GM12878 (cell line): ENCODE measurements around the gene GKN2. TPM values are rescaled to one million over a fixed set of nuclear protein-coding genes. Genes with fewer than 3 reads are reported as not detected.

Experiments used
- ATAC-seq: fragments of 200-7000 bp; cut with Tn5 transposase; 3 replicates; pipeline ENCODE4 v1.9.1; 2020; ENCODE audit warnings: mild to moderate bottlenecking, moderate library complexity
- BruUV-seq: library from RNA; stranded (reverse); fragments of 400-500 nt; replicated peaks from 2 replicates; lab custom pipeline; 2021; lab: Mats Ljungman, UMichigan
- CTCF ChIA-PET: fragments of 300-600 bp; sonication (Branson Sonifier 250); formaldehyde crosslinking; extraction: SDS; loops from one replicate; lab custom pipeline; 2021; ENCODE audit warnings: inconsistent platforms; lab: Yijun Ruan, JAX
- POLR2A ChIA-PET: fragments of 350-600 bp; formaldehyde crosslinking; extraction: SDS; loops from one replicate; lab custom pipeline; 2021; ENCODE audit warnings: inconsistent platforms; lab: Charles Lee
- RAD21 ChIA-PET: fragments of 300-600 bp; sonication (Branson Sonifier 250); formaldehyde crosslinking; loops from one replicate; lab custom pipeline; 2023; ENCODE audit warnings: antibody characterized with exemption; ENCODE audit not compliant: unreplicated experiment; lab: Charles Lee
- SMC1A ChIA-PET: fragments of 300-600 bp; sonication (Branson Sonifier 250); formaldehyde crosslinking; loops from one replicate; lab custom pipeline; 2023; ENCODE audit not compliant: unreplicated experiment, uncharacterized antibody; lab: Charles Lee
- DNase-seq: peaks from one replicate; pipeline ENCODE4 v3.0.0-alpha.2; 2011; ENCODE audit warnings: low read depth, low spot score
- FAIRE-seq: peaks from 3 replicates; lab custom pipeline; 2011; peaks lifted over from hg19 to GRCh38; lab: Jason Lieb, UNC
- H2AFZ ChIP-seq: 2 replicates; pipeline ENCODE4 v1.6.0; 2011; ENCODE audit warnings: low read depth, low read length, control low read depth; ENCODE audit not compliant: control insufficient read depth
- H3K27ac ChIP-seq: 2 replicates; pipeline ENCODE4 v1.5.1; 2011; ENCODE audit warnings: control low read depth; ENCODE audit not compliant: control insufficient read depth, insufficient read depth
- H3K27me3 ChIP-seq, 2 experiments: replicated peaks in 1 of 2; 2 replicates each; pipeline versions ENCODE4 v1.6.0 to v1.6.1; 2011; ENCODE audit warnings: low read length in 1 of 2; ENCODE audit not compliant: control insufficient read depth in 2 of 2, insufficient read depth in 2 of 2
- H3K36me3 ChIP-seq, 2 experiments: 2 replicates each; pipeline ENCODE4 v1.5.1; 2011; ENCODE audit warnings: low read length in 1 of 2; ENCODE audit not compliant: control insufficient read depth in 2 of 2, insufficient read depth in 2 of 2
- H3K4me1 ChIP-seq: 2 replicates; pipeline ENCODE4 v1.6.1; 2011; ENCODE audit warnings: mild to moderate bottlenecking, low read length, moderate library complexity, mixed read lengths; ENCODE audit not compliant: control insufficient read depth, insufficient read depth
- H3K4me2 ChIP-seq: 2 replicates; pipeline ENCODE4 v1.6.0; 2011; ENCODE audit warnings: control low read depth; ENCODE audit not compliant: control insufficient read depth, insufficient read depth
- H3K4me3 ChIP-seq: fragments of 200-600 bp; sonication (generic); 2 replicates; pipeline ENCODE4 v1.5.1; 2016
- H3K79me2 ChIP-seq: 2 replicates; pipeline ENCODE4 v1.6.0; 2011; ENCODE audit warnings: low read length; ENCODE audit not compliant: control insufficient read depth, insufficient read depth
- H3K9ac ChIP-seq: 2 replicates; pipeline ENCODE4 v1.8.0; 2011; ENCODE audit warnings: low read length, control low read depth, mixed read lengths; ENCODE audit not compliant: control insufficient read depth, insufficient read depth
- H3K9me3 ChIP-seq: replicated peaks from 3 replicates; pipeline ENCODE4 v1.5.1; 2011; ENCODE audit warnings: mild to moderate bottlenecking, low read length; ENCODE audit not compliant: control insufficient read depth, insufficient read depth
- H4K20me1 ChIP-seq: 2 replicates; pipeline ENCODE4 v1.6.0; 2011; ENCODE audit not compliant: control insufficient read depth, insufficient read depth
- ATF7 ChIP-seq: fragments of 450-650 bp; IDR thresholded peaks from 2 replicates; pipeline ENCODE4 v1.6.1; 2016; ENCODE audit warnings: low read depth, mild to moderate bottlenecking
- EP300 ChIP-seq, 2 experiments: fragments of 150-350 bp in 1 of 2; IDR thresholded peaks; 2 replicates each; pipeline ENCODE4 v1.6.1; 2011 to 2012; ENCODE audit warnings: low read depth in 2 of 2, low read length in 2 of 2, borderline replicate concordance in 1 of 2, improper control_type of control experiment in 1 of 2, inconsistent platforms in 1 of 2; ENCODE audit not compliant: control insufficient read depth in 1 of 2
- FOS ChIP-seq: IDR thresholded peaks from 3 replicates; pipeline ENCODE4 v1.6.1; 2011; ENCODE audit warnings: borderline replicate concordance; ENCODE audit not compliant: insufficient read length; ENCODE audit errors: extremely low read depth
- FOXM1 ChIP-seq: IDR thresholded peaks from 2 replicates; pipeline ENCODE4 v1.6.1; 2012; ENCODE audit warnings: low read depth, mild to moderate bottlenecking, inconsistent platforms, low read length, moderate library complexity
- NFIC ChIP-seq: IDR thresholded peaks from 2 replicates; pipeline ENCODE4 v1.6.1; 2012; ENCODE audit warnings: low read depth, mild to moderate bottlenecking, inconsistent platforms, low read length, moderate library complexity
- NR2C2 ChIP-seq: IDR thresholded peaks from 2 replicates; pipeline ENCODE4 v1.6.1; 2011; ENCODE audit warnings: borderline replicate concordance, low read depth; ENCODE audit not compliant: control insufficient read depth, insufficient read length
- POU2F2 ChIP-seq: IDR thresholded peaks from 3 replicates; pipeline ENCODE4 v1.6.1; 2011; ENCODE audit warnings: low read depth, mild to moderate bottlenecking, low read length, borderline replicate concordance
- SMAD5 ChIP-seq: IDR thresholded peaks from 2 replicates; pipeline ENCODE4 v1.6.1; 2016; ENCODE audit warnings: antibody characterized with exemption, low read depth
- SREBF2 ChIP-seq: IDR thresholded peaks from 2 replicates; pipeline ENCODE4 v1.6.1; 2012; ENCODE audit warnings: mild to moderate bottlenecking, low read length
- TARDBP ChIP-seq: IDR thresholded peaks from 2 replicates; pipeline ENCODE4 v1.6.1; 2016; ENCODE audit warnings: borderline replicate concordance
- TCF7 ChIP-seq: IDR thresholded peaks from 2 replicates; pipeline ENCODE4 v1.6.1; 2014; ENCODE audit warnings: antibody characterized with exemption, borderline replicate concordance
- WRNIP1 ChIP-seq: IDR thresholded peaks from 2 replicates; pipeline ENCODE4 v1.6.1; 2011; ENCODE audit warnings: low read depth, low read length, improper control_type of control experiment, borderline replicate concordance
- ZNF207 ChIP-seq: fragments of 450-650 bp; IDR thresholded peaks from 2 replicates; pipeline ENCODE4 v1.6.1; 2014; ENCODE audit warnings: antibody characterized with exemption, mild to moderate bottlenecking, borderline replicate concordance
- ZZZ3 ChIP-seq: IDR thresholded peaks from 2 replicates; pipeline ENCODE4 v1.6.1; 2011; ENCODE audit warnings: low read depth; ENCODE audit not compliant: control insufficient read depth, insufficient read length
- WGBS: methylation state at CpG from one replicate; pipeline ENCODE4 v1.1.6; 2016; ENCODE audit warnings: low lambda C conversion rate; ENCODE audit not compliant: insufficient replicate concordance, insufficient coverage; ENCODE audit errors: missing lambda C conversion rate; 5-methylcytosine and 5-hydroxymethylcytosine counted together
- in situ Hi-C: fragments of 300-500 bp; cut with MboI; formaldehyde crosslinking; loops from 9 replicates; pipeline ENCODE4 v1.14.3; 2018; ENCODE audit warnings: mixed read lengths
- intact Hi-C: fragments of 100-400 bp; cut with micrococcal nuclease; formaldehyde crosslinking; loops from one replicate; pipeline ENCODE4 v1.14.2; 2022; ENCODE audit not compliant: unreplicated experiment
- polyA plus RNA-seq, 11 experiments: library from polyadenylated mRNA; depleted of rRNA in 4 of 11; unstranded in 6 of 11; stranded (reverse) in 5 of 11; fragments of >200 nt; fragmentation: Nextera tagmentation in 4 of 11; fragmentation: Illumina TruSeq in 1 of 11; extraction: Ambion mirVana in 4 of 11; extraction: Trizol in 1 of 11; gene quantifications; 1 replicate in 1 of 11; 2 replicates in 10 of 11; pipeline versions ENCODE4 v1.2.1 to v1.2.3, GENCODE V29; 2011 to 2016; ENCODE audit warnings: inconsistent platforms in 2 of 11, missing spikeins in 2 of 11, low read depth in 1 of 11
- total RNA-seq, 4 experiments: library from RNA; depleted of rRNA in 3 of 4; stranded (reverse); fragments of >200 nt in 3 of 4; fragmentation: Illumina TruSeq in 1 of 4; extraction: Trizol in 1 of 4; gene quantifications; 2 replicates each; pipeline versions ENCODE4 v1.2.1 to v1.2.3, GENCODE V29; 2013 to 2021
- TF ChIP-seq, protein P1 (sequence below): fragments of 450-650 bp; IDR thresholded peaks from 2 replicates; pipeline ENCODE4 v1.6.1; 2018; ENCODE audit warnings: borderline replicate concordance, mild to moderate bottlenecking; ENCODE audit not compliant: partially characterized antibody
- TF ChIP-seq, protein P2 (sequence below): fragments of 150-350 bp; IDR thresholded peaks from 2 replicates; pipeline ENCODE4 v1.6.1; 2016; ENCODE audit warnings: low read depth, low read length
- TF ChIP-seq, protein P3 (sequence below), 3 experiments: IDR thresholded peaks in 2 of 3; conservative IDR thresholded peaks in 1 of 3; 2 replicates each; pipeline ENCODE4 v1.5.1; 2011; ENCODE audit warnings: low read depth in 3 of 3, low read length in 3 of 3, mild to moderate bottlenecking in 3 of 3, control low read depth in 2 of 3, moderate library complexity in 2 of 3, inconsistent platforms in 1 of 3, mixed read lengths in 1 of 3; ENCODE audit not compliant: control insufficient read depth in 2 of 3, insufficient read depth in 1 of 3; ENCODE audit errors: extremely low read depth in 1 of 3

The GKN2 gene
- total and polyA plus RNA-seq, 10 of the 15 experiments (the other 5 are each of a cell fraction or from before 2014, with no cell fraction given), result not detected

DNA sequence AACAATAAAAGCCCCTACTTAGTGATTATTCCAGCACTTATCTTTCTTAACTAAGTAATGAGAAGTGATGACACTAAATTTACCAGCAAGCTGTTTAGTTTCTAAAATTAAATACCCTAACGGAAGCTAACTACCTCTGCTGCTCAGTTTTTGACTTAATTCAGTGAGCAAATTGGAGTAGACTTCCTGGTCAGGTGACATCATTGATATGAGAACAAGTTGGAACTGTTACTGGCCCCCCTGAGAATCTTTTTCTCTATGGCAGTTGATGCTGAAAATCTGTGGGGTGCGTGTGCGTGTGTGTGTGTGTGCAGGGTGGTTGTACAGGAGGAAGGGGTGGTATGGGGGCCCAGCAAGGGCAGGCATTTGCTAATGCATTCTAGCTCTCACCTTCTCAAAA lies 46.0 kb downstream of the GKN2 start:
- Histone ChIP-seq H3K9ac (no peak overlapping the region), H3K4me2 (no peak overlapping the region), H3K79me2 (no peaks in the 10 kb centered on the region), H3K9me3 (no peaks in the 10 kb centered on the region; the same call in 2 of the 3 replicates), H3K4me1 (peaks cover 16% of the 10 kb centered on the region)
- POLR2A ChIA-PET, result no interaction called here
- WGBS, result 71% methylated on average over 3 of the region's 3 CpGs
- no peak for DNase-seq
- in situ Hi-C loops, result loop anchor here (5.0 kb wide), 1 partner anchor 154 kb away; no protein-coding TSS in a partner anchor
- TF ChIP-seq TCF7 (no peak), FOXM1 (no peak), SREBF2 (no peak), POU2F2 (no peak), FOS (no peak), ZNF207 (no peak), TARDBP (no peak), SMAD5 (no peak), ZZZ3 (no peak), WRNIP1 (no peak), ATF7 (no peak), NFIC (no peak), EP300 (IDR thresholded peaks at IDR 0.05; ENCODE audit: borderline replicate concordance in 1 of 2, control insufficient read depth in 1 of 2, low read depth in 2 of 2, low read length in 2 of 2) (no peak), NR2C2 (no peak)
- TF ChIP-seq, protein P1, sequence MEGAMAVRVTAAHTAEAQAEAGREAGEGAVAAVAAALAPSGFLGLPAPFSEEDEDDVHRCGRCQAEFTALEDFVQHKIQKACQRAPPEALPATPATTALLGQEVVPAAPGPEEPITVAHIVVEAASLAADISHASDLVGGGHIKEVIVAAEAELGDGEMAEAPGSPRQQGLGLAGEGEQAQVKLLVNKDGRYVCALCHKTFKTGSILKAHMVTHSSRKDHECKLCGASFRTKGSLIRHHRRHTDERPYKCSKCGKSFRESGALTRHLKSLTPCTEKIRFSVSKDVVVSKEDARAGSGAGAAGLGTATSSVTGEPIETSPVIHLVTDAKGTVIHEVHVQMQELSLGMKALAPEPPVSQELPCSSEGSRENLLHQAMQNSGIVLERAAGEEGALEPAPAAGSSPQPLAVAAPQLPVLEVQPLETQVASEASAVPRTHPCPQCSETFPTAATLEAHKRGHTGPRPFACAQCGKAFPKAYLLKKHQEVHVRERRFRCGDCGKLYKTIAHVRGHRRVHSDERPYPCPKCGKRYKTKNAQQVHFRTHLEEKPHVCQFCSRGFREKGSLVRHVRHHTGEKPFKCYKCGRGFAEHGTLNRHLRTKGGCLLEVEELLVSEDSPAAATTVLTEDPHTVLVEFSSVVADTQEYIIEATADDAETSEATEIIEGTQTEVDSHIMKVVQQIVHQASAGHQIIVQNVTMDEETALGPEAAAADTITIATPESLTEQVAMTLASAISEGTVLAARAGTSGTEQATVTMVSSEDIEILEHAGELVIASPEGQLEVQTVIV, result no peak
- TF ChIP-seq, protein P2, sequence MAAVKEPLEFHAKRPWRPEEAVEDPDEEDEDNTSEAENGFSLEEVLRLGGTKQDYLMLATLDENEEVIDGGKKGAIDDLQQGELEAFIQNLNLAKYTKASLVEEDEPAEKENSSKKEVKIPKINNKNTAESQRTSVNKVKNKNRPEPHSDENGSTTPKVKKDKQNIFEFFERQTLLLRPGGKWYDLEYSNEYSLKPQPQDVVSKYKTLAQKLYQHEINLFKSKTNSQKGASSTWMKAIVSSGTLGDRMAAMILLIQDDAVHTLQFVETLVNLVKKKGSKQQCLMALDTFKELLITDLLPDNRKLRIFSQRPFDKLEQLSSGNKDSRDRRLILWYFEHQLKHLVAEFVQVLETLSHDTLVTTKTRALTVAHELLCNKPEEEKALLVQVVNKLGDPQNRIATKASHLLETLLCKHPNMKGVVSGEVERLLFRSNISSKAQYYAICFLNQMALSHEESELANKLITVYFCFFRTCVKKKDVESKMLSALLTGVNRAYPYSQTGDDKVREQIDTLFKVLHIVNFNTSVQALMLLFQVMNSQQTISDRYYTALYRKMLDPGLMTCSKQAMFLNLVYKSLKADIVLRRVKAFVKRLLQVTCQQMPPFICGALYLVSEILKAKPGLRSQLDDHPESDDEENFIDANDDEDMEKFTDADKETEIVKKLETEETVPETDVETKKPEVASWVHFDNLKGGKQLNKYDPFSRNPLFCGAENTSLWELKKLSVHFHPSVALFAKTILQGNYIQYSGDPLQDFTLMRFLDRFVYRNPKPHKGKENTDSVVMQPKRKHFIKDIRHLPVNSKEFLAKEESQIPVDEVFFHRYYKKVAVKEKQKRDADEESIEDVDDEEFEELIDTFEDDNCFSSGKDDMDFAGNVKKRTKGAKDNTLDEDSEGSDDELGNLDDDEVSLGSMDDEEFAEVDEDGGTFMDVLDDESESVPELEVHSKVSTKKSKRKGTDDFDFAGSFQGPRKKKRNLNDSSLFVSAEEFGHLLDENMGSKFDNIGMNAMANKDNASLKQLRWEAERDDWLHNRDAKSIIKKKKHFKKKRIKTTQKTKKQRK, result no peak
- TF ChIP-seq, protein P3, sequence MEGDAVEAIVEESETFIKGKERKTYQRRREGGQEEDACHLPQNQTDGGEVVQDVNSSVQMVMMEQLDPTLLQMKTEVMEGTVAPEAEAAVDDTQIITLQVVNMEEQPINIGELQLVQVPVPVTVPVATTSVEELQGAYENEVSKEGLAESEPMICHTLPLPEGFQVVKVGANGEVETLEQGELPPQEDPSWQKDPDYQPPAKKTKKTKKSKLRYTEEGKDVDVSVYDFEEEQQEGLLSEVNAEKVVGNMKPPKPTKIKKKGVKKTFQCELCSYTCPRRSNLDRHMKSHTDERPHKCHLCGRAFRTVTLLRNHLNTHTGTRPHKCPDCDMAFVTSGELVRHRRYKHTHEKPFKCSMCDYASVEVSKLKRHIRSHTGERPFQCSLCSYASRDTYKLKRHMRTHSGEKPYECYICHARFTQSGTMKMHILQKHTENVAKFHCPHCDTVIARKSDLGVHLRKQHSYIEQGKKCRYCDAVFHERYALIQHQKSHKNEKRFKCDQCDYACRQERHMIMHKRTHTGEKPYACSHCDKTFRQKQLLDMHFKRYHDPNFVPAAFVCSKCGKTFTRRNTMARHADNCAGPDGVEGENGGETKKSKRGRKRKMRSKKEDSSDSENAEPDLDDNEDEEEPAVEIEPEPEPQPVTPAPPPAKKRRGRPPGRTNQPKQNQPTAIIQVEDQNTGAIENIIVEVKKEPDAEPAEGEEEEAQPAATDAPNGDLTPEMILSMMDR (IDR thresholded peaks at IDR 0.05 in 2 of 3, conservative IDR thresholded peaks at IDR 0.05 in 1 of 3; ENCODE audit: control insufficient read depth in 2 of 3, extremely low read depth in 1 of 3, insufficient read depth in 1 of 3, low read depth in 3 of 3, low read length in 3 of 3), result no peak
- TF ChIP-seq, all 136 proteins: peak for 0
- CTCF ChIA-PET, result interaction anchor here (0.7 to 5.0 kb wide), 8 partner anchors 11 to 442 kb away, joined by 3 to 48 read pairs (median 11); partner anchors contain the start of genes APLF and FBXO48
- H4K20me1 ChIP-seq, result no peaks in the 10 kb centered on the region
- RAD21 ChIA-PET, result interaction anchor here (1.5 to 1.7 kb wide), 2 partner anchors 155 to 198 kb away, joined by 6 to 7 read pairs; no protein-coding TSS in a partner anchor
- intact Hi-C loops, result no loop called here
- ATAC-seq (no peak), FAIRE-seq (no peak)
- no peak overlapping the region for H2AFZ ChIP-seq
- no TSS peak for BruUV-seq
- SMC1A ChIA-PET, result interaction anchor here (1.0 to 2.7 kb wide), 5 partner anchors 15 to 443 kb away, joined by 3 to 16 read pairs (median 7); partner anchors contain the start of gene FBXO48
- H3K4me3 ChIP-seq, result no peak overlapping the region
- H3K27ac ChIP-seq, result no peak overlapping the region
- H3K27me3 ChIP-seq, result no peaks in the 10 kb centered on the region
- H3K36me3 ChIP-seq, result no peaks in the 10 kb centered on the region
